Heart left ventricle (tissue), 16 donors: ENCODE results near the gene KRT76. TPM values are rescaled to one million over a fixed set of nuclear protein-coding genes. Genes with fewer than 3 reads are reported as not detected.

Experiments used
- ATAC-seq, 4 donors: fragments of 200-7000 bp; cut with Tn5 transposase; one replicate each; pipeline ENCODE4 v1.9.1; 2020 to 2022; ENCODE audit warnings: moderate library complexity in 4 of 4, mild to moderate bottlenecking in 3 of 4, moderate number of reproducible peaks in 1 of 4
- DNase-seq, 5 donors: peaks; one replicate each; pipeline ENCODE4 v3.0.0-alpha.2; 2020
- H3K27ac ChIP-seq, 12 donors: fragments of 200-600 bp; sonication (generic) in 4 of 12; one replicate each; pipeline versions ENCODE4 v1.5.0 to v1.8.0; 2016 to 2022; ENCODE audit warnings: mild to moderate bottlenecking in 2 of 12
- H3K27me3 ChIP-seq, 9 donors: fragments of 200-600 bp; sonication (generic) in 2 of 9; one replicate each; pipeline versions ENCODE4 v1.5.1 to v1.8.0; 2016 to 2022; ENCODE audit warnings: mild to moderate bottlenecking in 3 of 9
- H3K36me3 ChIP-seq, 9 donors: fragments of 200-600 bp; sonication (generic) in 2 of 9; one replicate each; pipeline versions ENCODE4 v1.5.0 to v1.8.0; 2018 to 2022; ENCODE audit warnings: mild to moderate bottlenecking in 2 of 9
- H3K4me1 ChIP-seq, 12 donors: fragments of 200-600 bp; sonication (generic) in 4 of 12; one replicate each; pipeline versions ENCODE4 v1.5.0 to v1.8.0; 2016 to 2022; ENCODE audit warnings: mild to moderate bottlenecking in 3 of 12
- H3K4me3 ChIP-seq, 12 donors: fragments of 200-600 bp; sonication (generic) in 4 of 12; one replicate each; pipeline versions ENCODE4 v1.5.0 to v1.8.0; 2017 to 2022; ENCODE audit warnings: mild to moderate bottlenecking in 9 of 12, moderate library complexity in 4 of 12
- H3K9me3 ChIP-seq, 12 donors: fragments of 200-600 bp; sonication (generic) in 4 of 12; one replicate each; pipeline versions ENCODE4 v1.5.0 to v1.8.0; 2016 to 2022; ENCODE audit warnings: mild to moderate bottlenecking in 1 of 12
- POLR2A ChIP-seq, 2 donors: fragments of 450-650 bp; IDR thresholded peaks; one replicate each; pipeline ENCODE4 v1.6.1; 2017; ENCODE audit warnings: antibody characterized with exemption in 2 of 2, mild to moderate bottlenecking in 2 of 2, moderate library complexity in 2 of 2
- WGBS, 4 donors: extraction: QIAGEN DNeasy Blood & Tissue Kit in 2 of 4; methylation state at CpG; one replicate each; pipeline versions ENCODE4 v1.1.5 to v1.1.7; 2013 to 2018; 5-methylcytosine and 5-hydroxymethylcytosine counted together
- intact Hi-C, 10 donors: fragments of 100-400 bp; cut with DNase I; formaldehyde crosslinking; loops; one replicate each; pipeline versions ENCODE4 v1.11.1 to v1.14.2; 2022
- polyA plus RNA-seq, 2 donors: library from polyadenylated mRNA; stranded (reverse); fragments of 200-250 nt; gene quantifications; one replicate each; pipeline ENCODE4 v1.2.3, GENCODE V29; 2013
- total RNA-seq, 9 donors: library from RNA; depleted of rRNA in 2 of 9; stranded (reverse); fragments of >200 nt in 2 of 9; fragmentation: NEBNext Ultra II Directional in 3 of 9; extraction: Animal tissue kit (Norgen Biotek cat#: 25700) in 3 of 9; gene quantifications; one replicate each; pipeline versions ENCODE4 v1.1.0 to v1.2.4, GENCODE V29; 2016 to 2023
- TF ChIP-seq, protein P1 (sequence below), 12 donors: fragments of 200-600 bp; sonication (generic) in 4 of 12; IDR thresholded peaks; one replicate each; pipeline versions ENCODE4 v1.5.0 to v1.8.0; 2018 to 2022; ENCODE audit warnings: antibody characterized with exemption in 12 of 12, mild to moderate bottlenecking in 5 of 12
- donor health status: ischemic (EF 13 %, LVEDD 7.1; RV severe dilation, severe dysfunction).
- donor health status: healthy with polysubstance abuse.
- donor health status: DM: no; HTN: yes; CAD: no.
- donor health status: DM: no; HTN: no; CAD: no.
- donor health status: ischemic (EF 25% LVEDD 6.9; RV normal size, moderate dysfunction).
- donor health status: ischemic (EF 25% LVEDD 5.7; RV mildly dilated, moderate dysfunction).
- donor health status: healthy.
- donor health status: DM: yes; HTN: yes; CAD: no.
- donor health status: ischemic (EF 35%, LVEDD 5.7; RV mildly dilated, moderate dysfunction).
- donor health status: nonischemic (EF 11% LVEDD 7.7; RV severe dilation, severe dysfunction).
- donor health status: DM: yes; HTN: yes; CAD: no.
- donor health status: PGD.
- donor health status: ischemic (EF 29% LVEDD 5.4; RV normal size, mild dysfunction).
- donor health status: nonischemic (EF 23%, LVEDD 6.1; RV moderate dilation, normal function).

Gene KRT76
- total and polyA plus RNA-seq, 11 donors: not detected

- no peak overlapping the region for H3K4me3 ChIP-seq
- DNase-seq: no peak
- no peak overlapping the region for H3K27ac ChIP-seq
- ATAC-seq: no peak
- WGBS, 4 donors: 52 to 93% (median 77%) methylated on average over 2 to 4 of the region's 4 CpGs
- intact Hi-C loops: no loop called here
- TF ChIP-seq, protein P1, sequence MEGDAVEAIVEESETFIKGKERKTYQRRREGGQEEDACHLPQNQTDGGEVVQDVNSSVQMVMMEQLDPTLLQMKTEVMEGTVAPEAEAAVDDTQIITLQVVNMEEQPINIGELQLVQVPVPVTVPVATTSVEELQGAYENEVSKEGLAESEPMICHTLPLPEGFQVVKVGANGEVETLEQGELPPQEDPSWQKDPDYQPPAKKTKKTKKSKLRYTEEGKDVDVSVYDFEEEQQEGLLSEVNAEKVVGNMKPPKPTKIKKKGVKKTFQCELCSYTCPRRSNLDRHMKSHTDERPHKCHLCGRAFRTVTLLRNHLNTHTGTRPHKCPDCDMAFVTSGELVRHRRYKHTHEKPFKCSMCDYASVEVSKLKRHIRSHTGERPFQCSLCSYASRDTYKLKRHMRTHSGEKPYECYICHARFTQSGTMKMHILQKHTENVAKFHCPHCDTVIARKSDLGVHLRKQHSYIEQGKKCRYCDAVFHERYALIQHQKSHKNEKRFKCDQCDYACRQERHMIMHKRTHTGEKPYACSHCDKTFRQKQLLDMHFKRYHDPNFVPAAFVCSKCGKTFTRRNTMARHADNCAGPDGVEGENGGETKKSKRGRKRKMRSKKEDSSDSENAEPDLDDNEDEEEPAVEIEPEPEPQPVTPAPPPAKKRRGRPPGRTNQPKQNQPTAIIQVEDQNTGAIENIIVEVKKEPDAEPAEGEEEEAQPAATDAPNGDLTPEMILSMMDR (IDR thresholded peaks at IDR 0.05): no peak
- no peak for TF ChIP-seq POLR2A (IDR thresholded peaks at IDR 0.05)
- H3K27me3 ChIP-seq: peaks cover 0 to 30% (median 0%) of the 10 kb centered on the region in 9 donors
- no peaks in the 10 kb centered on the region for H3K4me1 ChIP-seq
- H3K9me3 ChIP-seq: no peaks in the 10 kb centered on the region
- no peaks in the 10 kb centered on the region for H3K36me3 ChIP-seq
These were observed 37.6 kb upstream of the KRT76 start for GRCh38 chr12:52814710-52815155.

DNA sequence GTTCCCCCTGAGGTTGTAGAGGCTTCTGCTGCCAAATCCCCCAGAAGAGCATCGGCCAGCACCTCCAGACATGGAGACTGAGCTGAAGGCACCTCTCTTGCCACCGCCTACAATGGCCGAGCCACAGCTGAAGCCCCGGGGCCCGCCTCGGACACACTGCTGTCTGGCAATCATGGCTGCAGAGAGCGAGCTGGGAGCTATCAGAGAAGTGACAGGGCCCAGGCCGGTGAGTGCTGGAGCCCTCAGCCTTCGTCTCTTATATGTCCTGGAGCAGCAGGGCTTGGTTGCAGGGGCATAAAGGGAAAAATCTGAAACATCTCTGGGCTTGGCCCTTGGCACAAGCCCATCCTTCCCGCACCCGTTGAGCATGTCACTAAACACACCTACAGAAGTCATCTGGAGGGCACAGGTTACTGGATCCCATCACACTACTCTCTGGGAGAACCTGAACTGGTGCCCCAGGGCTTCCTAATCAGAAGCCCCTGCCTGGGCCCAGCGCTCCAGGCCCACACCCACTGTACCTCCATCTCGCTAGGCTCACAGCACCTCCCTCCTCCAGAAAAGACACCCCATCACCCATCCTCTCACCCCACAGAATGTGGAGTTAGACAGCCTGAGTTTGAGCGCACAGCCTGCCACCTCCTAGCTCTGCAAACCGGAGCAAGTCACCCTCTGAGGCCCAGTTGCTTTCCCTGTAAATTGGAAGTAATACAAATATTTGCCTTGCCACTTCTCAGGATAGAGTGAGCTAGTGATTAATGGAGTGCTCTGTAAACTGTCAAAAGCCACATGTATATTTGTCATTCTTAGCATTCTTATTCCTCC is 37.0 kb upstream of the KRT76 start, which contains the start of gene KRT4:
KRT4 (minus strand) TSS at position 232 of the 825 bp plus-strand sequence; CDS start at position 174, 58 bp downstream.
- TF ChIP-seq POLR2A (IDR thresholded peaks at IDR 0.05): no peak
- TF ChIP-seq, protein P1 (IDR thresholded peaks at IDR 0.05): no peak
- intact Hi-C loops: no loop called here
- Histone ChIP-seq H3K27me3 (peaks cover 0 to 25% (median 0%) of the 10 kb centered on the region in 9 donors), H3K4me3 (no peak within 1 kb of the TSS), H3K9me3 (no peaks in the 10 kb centered on the region), H3K27ac (no peak within 1 kb of the TSS), H3K36me3 (no peaks in the 10 kb centered on the region), H3K4me1 (no peaks in the 10 kb centered on the region)
- ATAC-seq: no peak
- DNase-seq: no peak
- WGBS, 4 donors: 56 to 76% (median 74%) methylated on average over 12 to 15 of the region's 15 CpGs

GRCh38 chr12:52813203-52813819 is 36.2 kb upstream of the KRT76 start:
- Histone ChIP-seq H3K9me3 (no peaks in the 10 kb centered on the region), H3K4me1 (no peaks in the 10 kb centered on the region), H3K27me3 (peaks cover 0 to 22% (median 0%) of the 10 kb centered on the region in 9 donors), H3K4me3 (no peak overlapping the region), H3K27ac (no peak overlapping the region), H3K36me3 (no peaks in the 10 kb centered on the region)
- no peak for ATAC-seq
- 89 to 94% (median 90%) methylated on average over 7 to 10 of the region's 10 CpGs for WGBS, 4 donors
- intact Hi-C loops: no loop called here
- DNase-seq: no peak
- no peak for TF ChIP-seq POLR2A (IDR thresholded peaks at IDR 0.05)
- TF ChIP-seq, protein P1 (IDR thresholded peaks at IDR 0.05): no peak

DNA sequence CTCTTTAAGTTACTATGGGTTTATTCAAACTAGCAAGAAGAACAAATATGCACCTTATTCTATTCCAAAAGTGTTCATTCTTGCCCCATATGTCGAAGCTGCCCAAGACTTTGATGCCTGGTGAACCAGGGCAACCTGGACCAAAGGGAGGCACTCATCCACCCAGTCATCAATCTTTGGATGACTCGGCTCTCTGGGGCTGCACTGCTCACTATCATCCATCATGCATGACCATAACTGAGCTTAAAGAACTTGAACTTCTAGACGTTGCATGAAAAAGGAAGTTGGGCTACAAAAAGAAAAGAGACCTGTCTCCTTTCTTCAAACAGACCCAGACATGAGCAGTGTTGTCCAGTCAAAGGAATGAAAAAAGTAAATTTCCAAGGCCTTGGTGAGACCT is 35.6 kb upstream of the KRT76 start:
- no peak for ATAC-seq
- intact Hi-C loops: no loop called here
- DNase-seq: no peak
- WGBS, 4 donors: 63 to 82% (median 71%) methylated on average over 3 of the region's 3 CpGs
- no peaks in the 10 kb centered on the region for H3K36me3 ChIP-seq
- no peaks in the 10 kb centered on the region for H3K4me1 ChIP-seq
- no peak overlapping the region for H3K4me3 ChIP-seq
- H3K27me3 ChIP-seq: peaks cover 0 to 16% (median 0%) of the 10 kb centered on the region in 9 donors
- TF ChIP-seq POLR2A (IDR thresholded peaks at IDR 0.05): no peak
- TF ChIP-seq, protein P1 (IDR thresholded peaks at IDR 0.05): no peak
- no peak overlapping the region for H3K27ac ChIP-seq
- H3K9me3 ChIP-seq: no peaks in the 10 kb centered on the region
